ENCODE data around the gene SZT2.

DNA sequence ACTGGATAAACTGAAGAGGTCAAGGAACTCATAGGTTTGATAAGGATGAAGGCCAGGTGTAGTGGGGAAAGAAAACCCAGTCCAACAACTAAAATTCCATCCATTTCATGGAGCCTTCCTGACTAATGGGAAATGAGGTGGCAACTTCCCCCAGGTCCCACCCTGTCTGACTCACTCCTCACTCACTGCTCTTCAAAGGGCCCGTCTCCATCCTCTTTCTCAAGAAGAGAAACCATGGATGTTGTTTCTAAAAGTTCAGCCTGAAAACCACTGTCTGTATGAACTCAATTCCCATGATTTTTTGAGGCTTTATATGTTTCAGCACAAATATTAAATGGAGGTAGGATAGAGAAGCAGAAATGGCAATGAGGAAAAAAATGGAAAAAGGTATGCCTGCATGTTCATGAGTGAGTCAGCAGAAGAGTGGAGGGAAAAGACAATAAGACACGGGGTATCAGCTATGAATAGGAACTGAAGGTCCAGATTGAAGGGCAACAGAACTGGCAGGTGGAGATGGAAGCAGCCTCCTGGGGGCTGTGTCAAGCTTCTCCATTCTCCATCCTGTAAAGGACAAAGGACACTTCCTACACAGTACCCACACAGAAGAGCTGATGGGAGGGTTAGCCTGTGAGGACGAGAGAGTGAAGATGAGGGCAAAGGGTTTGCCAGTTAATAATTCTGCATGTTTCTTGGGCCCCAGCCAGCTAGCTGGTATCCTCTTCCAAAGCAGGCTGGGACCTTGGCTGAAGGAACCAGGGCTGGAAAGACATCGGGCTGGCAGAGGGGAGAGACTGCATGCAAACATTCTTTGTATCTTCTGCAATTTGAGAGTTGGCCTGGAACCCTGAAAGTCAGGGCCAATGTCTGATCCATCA lies 16.4 kb upstream of the SZT2 start:
- TF ChIP-seq GATA3 (IDR thresholded peaks at IDR 0.05; ENCODE audit: low read depth, low read length) (no peak), GATA2 (IDR thresholded peaks at IDR 0.05; ENCODE audit: low read depth, low read length) (no peak)
